GM12878 (cell line): ENCODE results near the gene WNT9A. TPM values are rescaled to one million over a fixed set of nuclear protein-coding genes. Genes with fewer than 3 reads are reported as not detected.

Experiments
- ATAC-seq: fragments of 200-7000 bp; cut with Tn5 transposase; 3 replicates; pipeline ENCODE4 v1.9.1; 2020; ENCODE audit warnings: mild to moderate bottlenecking, moderate library complexity
- BruUV-seq: library from RNA; stranded (reverse); fragments of 400-500 nt; replicated peaks from 2 replicates; lab custom pipeline; 2021; lab: Mats Ljungman, UMichigan
- CTCF ChIA-PET: fragments of 300-600 bp; sonication (Branson Sonifier 250); formaldehyde crosslinking; extraction: SDS; loops from one replicate; lab custom pipeline; 2021; ENCODE audit warnings: inconsistent platforms; lab: Yijun Ruan, JAX
- POLR2A ChIA-PET: fragments of 350-600 bp; formaldehyde crosslinking; extraction: SDS; loops from one replicate; lab custom pipeline; 2021; ENCODE audit warnings: inconsistent platforms; lab: Charles Lee
- RAD21 ChIA-PET: fragments of 300-600 bp; sonication (Branson Sonifier 250); formaldehyde crosslinking; loops from one replicate; lab custom pipeline; 2023; ENCODE audit warnings: antibody characterized with exemption; ENCODE audit not compliant: unreplicated experiment; lab: Charles Lee
- SMC1A ChIA-PET: fragments of 300-600 bp; sonication (Branson Sonifier 250); formaldehyde crosslinking; loops from one replicate; lab custom pipeline; 2023; ENCODE audit not compliant: unreplicated experiment, uncharacterized antibody; lab: Charles Lee
- DNase-seq: peaks from one replicate; pipeline ENCODE4 v3.0.0-alpha.2; 2011; ENCODE audit warnings: low read depth, low spot score
- FAIRE-seq: peaks from 3 replicates; lab custom pipeline; 2011; peaks lifted over from hg19 to GRCh38; lab: Jason Lieb, UNC
- H2AFZ ChIP-seq: 2 replicates; pipeline ENCODE4 v1.6.0; 2011; ENCODE audit warnings: low read depth, low read length, control low read depth; ENCODE audit not compliant: control insufficient read depth
- H3K27ac ChIP-seq: 2 replicates; pipeline ENCODE4 v1.5.1; 2011; ENCODE audit warnings: control low read depth; ENCODE audit not compliant: control insufficient read depth, insufficient read depth
- H3K27me3 ChIP-seq, 2 experiments: replicated peaks in 1 of 2; 2 replicates each; pipeline versions ENCODE4 v1.6.0 to v1.6.1; 2011; ENCODE audit warnings: low read length in 1 of 2; ENCODE audit not compliant: control insufficient read depth in 2 of 2, insufficient read depth in 2 of 2
- H3K36me3 ChIP-seq, 2 experiments: 2 replicates each; pipeline ENCODE4 v1.5.1; 2011; ENCODE audit warnings: low read length in 1 of 2; ENCODE audit not compliant: control insufficient read depth in 2 of 2, insufficient read depth in 2 of 2
- H3K4me1 ChIP-seq: 2 replicates; pipeline ENCODE4 v1.6.1; 2011; ENCODE audit warnings: mild to moderate bottlenecking, low read length, moderate library complexity, mixed read lengths; ENCODE audit not compliant: control insufficient read depth, insufficient read depth
- H3K4me2 ChIP-seq: 2 replicates; pipeline ENCODE4 v1.6.0; 2011; ENCODE audit warnings: control low read depth; ENCODE audit not compliant: control insufficient read depth, insufficient read depth
- H3K4me3 ChIP-seq: fragments of 200-600 bp; sonication (generic); 2 replicates; pipeline ENCODE4 v1.5.1; 2016
- H3K79me2 ChIP-seq: 2 replicates; pipeline ENCODE4 v1.6.0; 2011; ENCODE audit warnings: low read length; ENCODE audit not compliant: control insufficient read depth, insufficient read depth
- H3K9ac ChIP-seq: 2 replicates; pipeline ENCODE4 v1.8.0; 2011; ENCODE audit warnings: low read length, control low read depth, mixed read lengths; ENCODE audit not compliant: control insufficient read depth, insufficient read depth
- H3K9me3 ChIP-seq: replicated peaks from 3 replicates; pipeline ENCODE4 v1.5.1; 2011; ENCODE audit warnings: mild to moderate bottlenecking, low read length; ENCODE audit not compliant: control insufficient read depth, insufficient read depth
- H4K20me1 ChIP-seq: 2 replicates; pipeline ENCODE4 v1.6.0; 2011; ENCODE audit not compliant: control insufficient read depth, insufficient read depth
- BMI1 ChIP-seq: fragments of 450-650 bp; IDR thresholded peaks from 2 replicates; pipeline ENCODE4 v1.6.1; 2016; ENCODE audit warnings: mild to moderate bottlenecking, moderate library complexity, borderline replicate concordance
- CHD1 ChIP-seq: IDR thresholded peaks from 2 replicates; pipeline ENCODE4 v1.6.1; 2012; ENCODE audit warnings: low read depth, low read length, improper control_type of control experiment
- RCOR1 ChIP-seq: conservative IDR thresholded peaks from 2 replicates; pipeline ENCODE4 v1.6.1; 2012; ENCODE audit warnings: low read depth, low read length, improper control_type of control experiment
- WGBS: methylation state at CpG from one replicate; pipeline ENCODE4 v1.1.6; 2016; ENCODE audit warnings: low lambda C conversion rate; ENCODE audit not compliant: insufficient replicate concordance, insufficient coverage; ENCODE audit errors: missing lambda C conversion rate; 5-methylcytosine and 5-hydroxymethylcytosine counted together
- in situ Hi-C: fragments of 300-500 bp; cut with MboI; formaldehyde crosslinking; loops from 9 replicates; pipeline ENCODE4 v1.14.3; 2018; ENCODE audit warnings: mixed read lengths
- intact Hi-C: fragments of 100-400 bp; cut with micrococcal nuclease; formaldehyde crosslinking; loops from one replicate; pipeline ENCODE4 v1.14.2; 2022; ENCODE audit not compliant: unreplicated experiment
- polyA plus RNA-seq, 11 experiments: library from polyadenylated mRNA; depleted of rRNA in 4 of 11; unstranded in 6 of 11; stranded (reverse) in 5 of 11; fragments of >200 nt; fragmentation: Nextera tagmentation in 4 of 11; fragmentation: Illumina TruSeq in 1 of 11; extraction: Ambion mirVana in 4 of 11; extraction: Trizol in 1 of 11; gene quantifications; 1 replicate in 1 of 11; 2 replicates in 10 of 11; pipeline versions ENCODE4 v1.2.1 to v1.2.3, GENCODE V29; 2011 to 2016; ENCODE audit warnings: inconsistent platforms in 2 of 11, missing spikeins in 2 of 11, low read depth in 1 of 11
- total RNA-seq, 4 experiments: library from RNA; depleted of rRNA in 3 of 4; stranded (reverse); fragments of >200 nt in 3 of 4; fragmentation: Illumina TruSeq in 1 of 4; extraction: Trizol in 1 of 4; gene quantifications; 2 replicates each; pipeline versions ENCODE4 v1.2.1 to v1.2.3, GENCODE V29; 2013 to 2021
- TF ChIP-seq, protein P1 (sequence below): fragments of 450-650 bp; formaldehyde crosslinking; IDR thresholded peaks from 2 replicates; pipeline ENCODE4 v1.4.0; 2020; ENCODE audit warnings: mild to moderate bottlenecking, moderate library complexity
- TF ChIP-seq, protein P2 (sequence below): fragments of 450-650 bp; IDR thresholded peaks from 2 replicates; pipeline ENCODE4 v1.6.1; 2016; ENCODE audit warnings: mild to moderate bottlenecking

Gene WNT9A
- total and polyA plus RNA-seq, 10 of the 15 experiments (the other 5 are each of a cell fraction or from before 2014, with no cell fraction given), result not detected

DNA sequence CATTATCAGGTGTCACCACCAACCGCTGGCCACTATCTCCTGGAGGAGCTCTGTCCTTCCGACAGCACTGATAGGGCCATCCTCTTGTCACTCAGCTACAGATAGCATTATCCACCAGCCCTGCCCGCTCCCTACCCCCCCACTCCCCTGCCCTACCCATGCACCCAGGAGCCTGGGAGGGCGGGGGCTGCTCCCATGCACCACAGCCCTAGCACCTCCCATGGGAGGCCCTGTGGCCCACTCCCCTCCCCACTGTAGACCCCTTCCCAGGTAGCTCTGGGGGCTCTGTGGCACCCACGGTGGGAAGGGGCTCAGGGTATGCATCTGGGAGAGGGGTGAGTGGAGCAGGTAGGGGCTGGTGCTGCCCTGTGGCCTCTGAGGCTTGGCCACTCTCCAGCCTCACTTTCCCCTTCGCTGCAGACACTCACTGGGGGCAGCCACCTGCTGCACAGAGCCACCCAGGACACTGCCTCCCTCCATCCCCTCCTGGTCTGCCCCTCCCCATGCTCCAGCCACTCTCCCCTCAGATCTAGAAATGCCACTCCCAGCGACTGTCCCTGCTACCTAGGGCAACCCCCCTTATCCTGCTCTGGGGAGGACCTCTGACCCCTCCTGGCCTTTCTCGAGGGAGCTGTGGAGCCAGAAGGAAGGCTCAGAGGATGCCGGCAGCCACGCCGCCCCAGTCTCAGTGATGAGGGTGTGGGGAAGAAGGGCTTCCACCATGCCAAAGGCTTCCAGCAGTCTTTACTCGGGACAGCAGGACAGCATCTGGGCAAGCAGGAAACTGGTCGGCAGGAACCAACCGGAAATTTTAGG, 58.5 kb downstream of the WNT9A start:
- in situ Hi-C loops, result no loop called here
- SMC1A ChIA-PET, result no interaction called here
- POLR2A ChIA-PET, result no interaction called here
- DNase-seq (no peak), ATAC-seq (no peak), FAIRE-seq (no peak)
- RAD21 ChIA-PET, result no interaction called here
- no peaks in the 10 kb centered on the region for H3K4me1 ChIP-seq
- no peak overlapping the region for H3K9ac ChIP-seq
- intact Hi-C loops, result no loop called here
- no peak overlapping the region for H3K27ac ChIP-seq
- TF ChIP-seq RCOR1 (no peak), BMI1 (no peak), CHD1 (no peak)
- TF ChIP-seq, protein P1, sequence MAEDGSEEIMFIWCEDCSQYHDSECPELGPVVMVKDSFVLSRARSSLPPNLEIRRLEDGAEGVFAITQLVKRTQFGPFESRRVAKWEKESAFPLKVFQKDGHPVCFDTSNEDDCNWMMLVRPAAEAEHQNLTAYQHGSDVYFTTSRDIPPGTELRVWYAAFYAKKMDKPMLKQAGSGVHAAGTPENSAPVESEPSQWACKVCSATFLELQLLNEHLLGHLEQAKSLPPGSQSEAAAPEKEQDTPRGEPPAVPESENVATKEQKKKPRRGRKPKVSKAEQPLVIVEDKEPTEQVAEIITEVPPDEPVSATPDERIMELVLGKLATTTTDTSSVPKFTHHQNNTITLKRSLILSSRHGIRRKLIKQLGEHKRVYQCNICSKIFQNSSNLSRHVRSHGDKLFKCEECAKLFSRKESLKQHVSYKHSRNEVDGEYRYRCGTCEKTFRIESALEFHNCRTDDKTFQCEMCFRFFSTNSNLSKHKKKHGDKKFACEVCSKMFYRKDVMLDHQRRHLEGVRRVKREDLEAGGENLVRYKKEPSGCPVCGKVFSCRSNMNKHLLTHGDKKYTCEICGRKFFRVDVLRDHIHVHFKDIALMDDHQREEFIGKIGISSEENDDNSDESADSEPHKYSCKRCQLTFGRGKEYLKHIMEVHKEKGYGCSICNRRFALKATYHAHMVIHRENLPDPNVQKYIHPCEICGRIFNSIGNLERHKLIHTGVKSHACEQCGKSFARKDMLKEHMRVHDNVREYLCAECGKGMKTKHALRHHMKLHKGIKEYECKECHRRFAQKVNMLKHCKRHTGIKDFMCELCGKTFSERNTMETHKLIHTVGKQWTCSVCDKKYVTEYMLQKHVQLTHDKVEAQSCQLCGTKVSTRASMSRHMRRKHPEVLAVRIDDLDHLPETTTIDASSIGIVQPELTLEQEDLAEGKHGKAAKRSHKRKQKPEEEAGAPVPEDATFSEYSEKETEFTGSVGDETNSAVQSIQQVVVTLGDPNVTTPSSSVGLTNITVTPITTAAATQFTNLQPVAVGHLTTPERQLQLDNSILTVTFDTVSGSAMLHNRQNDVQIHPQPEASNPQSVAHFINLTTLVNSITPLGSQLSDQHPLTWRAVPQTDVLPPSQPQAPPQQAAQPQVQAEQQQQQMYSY (CRISPR knock-in tag), result no peak
- TF ChIP-seq, protein P2, sequence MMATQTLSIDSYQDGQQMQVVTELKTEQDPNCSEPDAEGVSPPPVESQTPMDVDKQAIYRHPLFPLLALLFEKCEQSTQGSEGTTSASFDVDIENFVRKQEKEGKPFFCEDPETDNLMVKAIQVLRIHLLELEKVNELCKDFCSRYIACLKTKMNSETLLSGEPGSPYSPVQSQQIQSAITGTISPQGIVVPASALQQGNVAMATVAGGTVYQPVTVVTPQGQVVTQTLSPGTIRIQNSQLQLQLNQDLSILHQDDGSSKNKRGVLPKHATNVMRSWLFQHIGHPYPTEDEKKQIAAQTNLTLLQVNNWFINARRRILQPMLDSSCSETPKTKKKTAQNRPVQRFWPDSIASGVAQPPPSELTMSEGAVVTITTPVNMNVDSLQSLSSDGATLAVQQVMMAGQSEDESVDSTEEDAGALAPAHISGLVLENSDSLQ, result peak; percentile 8; the same call in 1 of the 2 replicates
- no peak overlapping the region for H3K4me2 ChIP-seq
- no TSS peak for BruUV-seq
- no peaks in the 10 kb centered on the region for H4K20me1 ChIP-seq
- CTCF ChIA-PET, result no interaction called here
- no peak overlapping the region for H3K4me3 ChIP-seq
- H3K36me3 ChIP-seq, result no peaks in the 10 kb centered on the region
- no peaks in the 10 kb centered on the region for H3K9me3 ChIP-seq
- no peaks in the 10 kb centered on the region for H3K79me2 ChIP-seq
- whole genome bisulfite sequencing, result 37% methylated on average over 14 of the region's 14 CpGs
- no peaks in the 10 kb centered on the region for H3K27me3 ChIP-seq
- no peak overlapping the region for H2AFZ ChIP-seq
